HG02884 (cell line): ENCODE measurements around the gene PHETA1.

Experiments
- ATAC-seq: cut with Tn5 transposase; IDR thresholded peaks from one replicate; pipeline ENCODE4 v1.9.1; 2021; ENCODE audit warnings: mild to moderate bottlenecking, moderate library complexity; ENCODE audit not compliant: unreplicated experiment

PHETA1 gene

GRCh38 chr12:111330800-111331752, 37.8 kb downstream of the PHETA1 start:
- ATAC-seq, result no peak

GRCh38 chr12:111328138-111328537, 40.8 kb downstream of the PHETA1 start:
- ATAC-seq, result no peak

GRCh38 chr12:111327474-111327873, 41.4 kb downstream of the PHETA1 start:
- ATAC-seq, result no peak

- no peak for ATAC-seq
Observed at GRCh38 chr12:111322336-111323250, 46.3 kb downstream of the PHETA1 start.

GRCh38 chr12:111321317-111321716, 47.6 kb downstream of the PHETA1 start:
- ATAC-seq, result no peak

GRCh38 chr12:111320258-111321050, 48.4 kb downstream of the PHETA1 start:
- ATAC-seq, result no peak

- no peak for ATAC-seq
Observed at GRCh38 chr12:111319600-111320257, 49.2 kb downstream of the PHETA1 start.

GRCh38 chr12:111318450-111318849, 50.4 kb downstream of the PHETA1 start:
- no peak for ATAC-seq

- no peak for ATAC-seq
Observed at GRCh38 chr12:111316671-111317070, 52.2 kb downstream of the PHETA1 start.

- ATAC-seq, result no peak
Observed at GRCh38 chr12:111314953-111315539, 53.8 kb downstream of the PHETA1 start.

- ATAC-seq, result no peak
Observed at GRCh38 chr12:111313833-111314259, 55.0 kb downstream of the PHETA1 start.

GRCh38 chr12:111312708-111313107, 56.2 kb downstream of the PHETA1 start:
- no peak for ATAC-seq

GRCh38 chr12:111312016-111312415, 56.9 kb downstream of the PHETA1 start:
- ATAC-seq, result no peak

- ATAC-seq, result no peak
Observed at GRCh38 chr12:111311011-111311410, 57.9 kb downstream of the PHETA1 start.
